GM12872 (cell line): ENCODE data around the gene TLR10.

Source experiments
- TF ChIP-seq, protein P1 (sequence below): IDR thresholded peaks from 3 replicates; pipeline ENCODE4 v1.5.1; 2011; ENCODE audit warnings: low read depth, mild to moderate bottlenecking, low read length, moderate library complexity; ENCODE audit not compliant: insufficient read depth

The TLR10 gene

DNA sequence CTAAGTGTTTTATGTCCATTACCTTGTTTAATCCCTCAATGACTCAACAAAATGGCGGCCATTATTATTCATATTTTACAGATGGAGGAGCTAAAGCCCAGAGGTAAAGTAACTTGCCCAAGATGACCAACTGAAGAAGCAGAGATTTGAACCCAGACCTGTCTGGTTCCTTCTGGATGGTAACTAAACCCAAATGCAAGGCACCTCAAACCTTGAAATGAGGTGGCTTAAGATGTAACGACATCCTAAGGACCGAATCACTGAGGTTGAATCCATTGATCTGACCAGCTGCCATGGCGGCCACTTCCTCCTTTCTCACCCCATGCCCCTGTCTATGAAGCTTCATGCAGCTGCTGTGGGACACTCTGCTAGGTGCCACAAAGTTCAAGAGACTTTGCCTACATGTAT lies 932 bp downstream of the TLR10 start:
- TF ChIP-seq, protein P1, sequence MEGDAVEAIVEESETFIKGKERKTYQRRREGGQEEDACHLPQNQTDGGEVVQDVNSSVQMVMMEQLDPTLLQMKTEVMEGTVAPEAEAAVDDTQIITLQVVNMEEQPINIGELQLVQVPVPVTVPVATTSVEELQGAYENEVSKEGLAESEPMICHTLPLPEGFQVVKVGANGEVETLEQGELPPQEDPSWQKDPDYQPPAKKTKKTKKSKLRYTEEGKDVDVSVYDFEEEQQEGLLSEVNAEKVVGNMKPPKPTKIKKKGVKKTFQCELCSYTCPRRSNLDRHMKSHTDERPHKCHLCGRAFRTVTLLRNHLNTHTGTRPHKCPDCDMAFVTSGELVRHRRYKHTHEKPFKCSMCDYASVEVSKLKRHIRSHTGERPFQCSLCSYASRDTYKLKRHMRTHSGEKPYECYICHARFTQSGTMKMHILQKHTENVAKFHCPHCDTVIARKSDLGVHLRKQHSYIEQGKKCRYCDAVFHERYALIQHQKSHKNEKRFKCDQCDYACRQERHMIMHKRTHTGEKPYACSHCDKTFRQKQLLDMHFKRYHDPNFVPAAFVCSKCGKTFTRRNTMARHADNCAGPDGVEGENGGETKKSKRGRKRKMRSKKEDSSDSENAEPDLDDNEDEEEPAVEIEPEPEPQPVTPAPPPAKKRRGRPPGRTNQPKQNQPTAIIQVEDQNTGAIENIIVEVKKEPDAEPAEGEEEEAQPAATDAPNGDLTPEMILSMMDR = no peak

DNA sequence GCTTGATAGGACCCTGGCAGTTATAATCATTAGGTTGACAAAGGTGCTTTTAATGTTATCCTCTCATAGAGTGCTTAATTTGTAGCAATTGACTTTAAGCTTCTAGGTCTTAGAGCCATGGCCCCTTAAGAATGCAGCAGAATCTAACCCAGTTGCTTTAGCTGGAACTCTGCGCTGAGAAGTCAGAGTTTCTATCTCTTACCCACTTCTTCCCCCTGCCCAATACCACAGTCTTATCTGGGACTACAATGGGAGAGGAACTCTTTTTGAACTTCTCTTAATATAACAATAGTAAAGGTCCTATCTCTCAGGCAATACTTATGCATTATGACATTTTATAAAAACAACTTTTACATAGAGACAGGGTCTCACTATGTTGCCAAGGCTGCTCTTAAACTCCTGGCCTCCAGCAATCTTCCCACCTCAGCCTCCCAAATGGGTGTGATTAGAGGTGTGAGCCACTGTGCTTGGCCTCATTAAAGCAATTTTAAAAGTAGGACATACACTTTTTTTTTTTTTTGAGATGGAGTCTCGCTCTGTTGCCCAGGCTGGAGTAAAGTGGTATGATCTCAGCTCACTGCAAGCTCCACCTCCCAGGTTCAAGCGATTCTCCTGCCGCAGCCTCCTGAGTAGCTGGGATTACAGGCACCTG lies 1.8 kb downstream of the TLR10 start:
- TF ChIP-seq, protein P1 = no peak

DNA sequence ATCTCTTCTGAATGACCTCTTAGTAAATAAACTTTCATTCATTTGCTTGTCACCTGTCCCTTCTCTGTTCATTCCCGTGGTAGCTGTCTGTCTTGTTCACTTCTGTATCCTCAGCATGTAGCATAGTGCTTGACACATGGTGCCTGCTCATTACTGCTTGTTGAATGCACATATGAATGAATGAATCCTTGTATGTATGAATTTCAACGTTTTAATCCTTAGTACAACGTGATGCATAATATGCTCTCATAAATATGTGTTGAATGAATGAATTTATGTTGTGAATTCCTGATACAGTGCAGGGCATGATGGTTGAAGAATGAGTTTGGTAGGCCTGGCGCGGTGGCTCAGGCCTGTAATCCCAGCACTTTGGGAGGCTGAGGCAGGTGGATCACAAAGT lies 3.0 kb downstream of the TLR10 start:
- TF ChIP-seq, protein P1 = no peak

DNA sequence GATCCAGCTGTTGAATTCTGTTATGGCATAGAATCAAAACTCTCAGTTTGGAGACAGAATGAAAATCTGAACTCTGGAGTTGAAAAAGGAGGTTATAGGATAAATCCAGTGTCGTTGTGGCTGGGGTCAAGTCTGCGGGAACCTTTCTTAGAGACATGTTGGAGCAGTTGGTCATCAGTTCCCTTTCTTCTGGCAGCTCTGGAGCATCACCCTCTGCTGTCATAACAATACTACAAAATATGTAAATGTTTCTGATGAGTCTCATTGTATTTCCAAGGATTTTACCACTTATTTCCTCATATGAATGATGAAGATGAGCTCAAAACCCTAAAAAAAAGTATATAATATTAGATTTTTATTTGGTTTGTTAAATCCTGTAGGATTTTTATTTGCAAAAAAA lies 7.5 kb downstream of the TLR10 start:
- TF ChIP-seq, protein P1 = no peak

DNA sequence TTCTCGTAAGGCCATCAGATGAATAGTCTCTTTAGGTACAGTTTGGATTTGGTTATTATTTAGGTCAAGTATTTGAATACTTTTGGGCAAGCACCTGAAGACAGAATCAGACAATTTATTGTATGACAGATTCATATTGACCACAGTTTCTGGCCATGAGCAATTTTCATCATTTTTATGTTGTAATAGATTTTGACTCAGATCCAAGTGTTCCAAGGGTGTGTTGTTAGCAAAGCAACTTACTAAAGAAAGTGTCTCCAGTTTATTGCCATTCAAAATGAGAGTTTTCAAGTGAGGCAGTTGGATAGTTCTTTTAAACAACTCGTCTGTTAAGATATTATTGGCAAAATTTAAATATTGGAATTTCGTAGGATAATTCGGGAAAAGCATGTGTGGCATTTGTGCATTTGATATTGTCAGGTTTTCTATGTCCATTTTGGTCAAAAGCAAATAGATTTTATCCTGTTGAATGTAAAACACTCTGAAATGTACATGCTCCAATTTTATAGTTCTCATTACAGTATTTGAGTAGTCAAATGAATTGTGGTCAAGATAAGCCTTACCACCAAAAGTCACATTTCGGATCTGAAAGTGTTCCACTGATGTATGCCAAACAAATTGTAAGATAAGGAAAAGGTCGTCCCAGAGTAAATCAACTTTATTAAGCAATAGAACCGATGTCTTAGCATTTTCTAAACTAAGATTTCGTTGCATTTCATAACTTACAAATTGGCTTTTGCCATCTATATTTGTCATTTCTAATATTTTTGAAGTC lies 8.4 kb downstream of the TLR10 start:
- TF ChIP-seq, protein P1 = no peak

DNA sequence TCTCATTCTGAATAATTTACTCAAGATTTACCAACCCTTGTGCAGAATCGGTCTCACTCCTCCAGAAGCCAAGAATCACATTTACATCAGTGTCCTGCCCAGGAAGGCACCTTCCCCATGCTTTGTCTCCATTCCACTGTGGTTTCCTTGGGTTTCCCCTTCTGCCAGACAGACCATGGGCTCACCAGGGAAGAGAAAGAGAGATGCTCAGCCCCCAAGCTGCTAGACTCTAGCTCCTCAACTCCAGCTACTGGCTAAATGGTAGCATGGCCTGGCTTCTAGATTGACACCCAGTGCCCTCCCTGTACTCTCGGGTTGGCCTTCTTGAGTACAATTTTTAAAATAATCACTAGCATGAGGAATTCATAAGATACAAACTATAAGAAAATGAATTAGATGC lies 12.9 kb downstream of the TLR10 start:
- TF ChIP-seq, protein P1 = no peak

DNA sequence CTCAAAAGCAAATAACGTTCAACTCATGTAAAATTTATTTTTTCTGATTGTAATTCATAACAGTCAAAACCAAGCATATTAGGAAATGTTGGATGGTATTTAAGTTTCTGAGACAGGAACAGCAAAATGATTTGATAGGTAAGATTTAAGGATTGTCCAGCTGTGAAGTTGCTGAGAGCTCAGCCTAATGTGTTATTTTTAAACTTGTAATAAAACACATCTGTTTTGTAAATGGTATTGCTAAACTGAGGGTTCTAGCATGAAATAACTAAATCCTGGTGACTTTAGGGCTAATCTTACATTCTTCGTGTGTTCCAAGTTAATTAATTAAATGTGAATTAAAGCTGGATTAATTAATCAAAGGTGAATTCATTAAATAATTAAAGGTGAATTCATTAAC lies 13.3 kb downstream of the TLR10 start:
- TF ChIP-seq, protein P1 = no peak
